Measurements from ENCODE around the gene TMEM238. TPM values are rescaled to one million over a fixed set of nuclear protein-coding genes. Genes with fewer than 3 reads are reported as not detected.

The TMEM238 gene
- total and polyA plus RNA-seq, 4 donors: 0.08 to 0.54 (median 0.47) TPM

DNA sequence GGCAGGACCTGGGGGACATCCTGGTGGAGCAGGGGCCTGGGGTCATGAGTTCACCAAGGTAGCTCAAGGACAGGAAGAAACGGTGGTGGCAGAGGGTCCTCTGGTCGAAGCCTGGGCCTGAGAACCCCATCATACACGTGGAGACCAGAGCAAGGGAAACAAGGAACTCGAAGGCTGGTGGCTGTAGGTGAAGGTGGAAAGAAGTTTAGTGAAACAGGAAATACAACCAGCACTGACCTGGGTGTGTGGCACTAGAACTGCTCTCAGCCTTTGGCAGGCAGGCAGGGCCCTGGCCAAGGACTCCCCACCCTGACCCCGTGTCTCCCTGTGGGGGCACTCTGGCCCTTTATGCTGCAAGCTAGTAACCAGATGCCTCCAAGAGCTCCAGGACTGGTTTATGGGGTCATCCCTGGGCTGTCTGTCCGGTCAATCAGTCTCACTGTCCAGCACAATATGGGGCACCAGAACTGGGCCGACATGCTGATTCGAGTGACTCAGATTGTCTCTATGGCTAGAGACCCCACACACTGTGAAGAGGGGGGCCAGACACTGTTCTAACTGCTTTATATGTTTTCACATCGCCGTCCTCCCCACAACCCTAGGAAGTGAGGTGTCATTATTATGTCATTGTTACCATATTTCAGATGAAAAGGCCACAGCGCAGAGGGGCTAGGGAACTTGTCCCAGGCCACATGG lies 33.3 kb downstream of the TMEM238 start:
- no peaks in the 10 kb centered on the region for H3K9me3 ChIP-seq (ENCODE audit: control insufficient read depth in 4 of 4, low read length in 3 of 4)
- H3K4me1 ChIP-seq (ENCODE audit: control insufficient read depth in 4 of 4, insufficient read depth in 4 of 4, low read length in 3 of 4): peaks cover 0 to 4% (median 1%) of the 10 kb centered on the region in 4 donors
- H3K4me3 ChIP-seq (ENCODE audit: low read depth in 1 of 3, low read length in 3 of 3): no peak overlapping the region
- peaks cover 0 to 2% (median 0%) of the 10 kb centered on the region in 4 donors for H3K36me3 ChIP-seq (ENCODE audit: control insufficient read depth in 4 of 4, insufficient read depth in 3 of 4, low read depth in 1 of 4, low read length in 3 of 4)
- DNase-seq (ENCODE audit: low spot score): no peak
- WGBS: 79% methylated on average over 11 of the region's 11 CpGs
- no peak overlapping the region for H3K9ac ChIP-seq (ENCODE audit: low read depth in 1 of 2, low read length in 2 of 2)
- TF ChIP-seq RXRA (IDR thresholded peaks at IDR 0.05) (no peak), HNF4A (conservative IDR thresholded peaks at IDR 0.05) (no peak), NR2F2 (IDR thresholded peaks at IDR 0.05) (no peak)
- TF ChIP-seq, protein P1, sequence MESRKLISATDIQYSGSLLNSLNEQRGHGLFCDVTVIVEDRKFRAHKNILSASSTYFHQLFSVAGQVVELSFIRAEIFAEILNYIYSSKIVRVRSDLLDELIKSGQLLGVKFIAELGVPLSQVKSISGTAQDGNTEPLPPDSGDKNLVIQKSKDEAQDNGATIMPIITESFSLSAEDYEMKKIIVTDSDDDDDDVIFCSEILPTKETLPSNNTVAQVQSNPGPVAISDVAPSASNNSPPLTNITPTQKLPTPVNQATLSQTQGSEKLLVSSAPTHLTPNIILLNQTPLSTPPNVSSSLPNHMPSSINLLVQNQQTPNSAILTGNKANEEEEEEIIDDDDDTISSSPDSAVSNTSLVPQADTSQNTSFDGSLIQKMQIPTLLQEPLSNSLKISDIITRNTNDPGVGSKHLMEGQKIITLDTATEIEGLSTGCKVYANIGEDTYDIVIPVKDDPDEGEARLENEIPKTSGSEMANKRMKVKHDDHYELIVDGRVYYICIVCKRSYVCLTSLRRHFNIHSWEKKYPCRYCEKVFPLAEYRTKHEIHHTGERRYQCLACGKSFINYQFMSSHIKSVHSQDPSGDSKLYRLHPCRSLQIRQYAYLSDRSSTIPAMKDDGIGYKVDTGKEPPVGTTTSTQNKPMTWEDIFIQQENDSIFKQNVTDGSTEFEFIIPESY (IDR thresholded peaks at IDR 0.05): no peak
- TF ChIP-seq, protein P2, sequence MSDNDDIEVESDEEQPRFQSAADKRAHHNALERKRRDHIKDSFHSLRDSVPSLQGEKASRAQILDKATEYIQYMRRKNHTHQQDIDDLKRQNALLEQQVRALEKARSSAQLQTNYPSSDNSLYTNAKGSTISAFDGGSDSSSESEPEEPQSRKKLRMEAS (IDR thresholded peaks at IDR 0.05): no peak
- H3K27ac ChIP-seq (ENCODE audit: low read depth in 1 of 2, low read length in 2 of 2): no peak overlapping the region
- H3K27me3 ChIP-seq (ENCODE audit: control insufficient read depth in 4 of 4, insufficient read depth in 4 of 4, low read length in 3 of 4): peaks cover 0 to 8% (median 6%) of the 10 kb centered on the region in 4 donors

DNA sequence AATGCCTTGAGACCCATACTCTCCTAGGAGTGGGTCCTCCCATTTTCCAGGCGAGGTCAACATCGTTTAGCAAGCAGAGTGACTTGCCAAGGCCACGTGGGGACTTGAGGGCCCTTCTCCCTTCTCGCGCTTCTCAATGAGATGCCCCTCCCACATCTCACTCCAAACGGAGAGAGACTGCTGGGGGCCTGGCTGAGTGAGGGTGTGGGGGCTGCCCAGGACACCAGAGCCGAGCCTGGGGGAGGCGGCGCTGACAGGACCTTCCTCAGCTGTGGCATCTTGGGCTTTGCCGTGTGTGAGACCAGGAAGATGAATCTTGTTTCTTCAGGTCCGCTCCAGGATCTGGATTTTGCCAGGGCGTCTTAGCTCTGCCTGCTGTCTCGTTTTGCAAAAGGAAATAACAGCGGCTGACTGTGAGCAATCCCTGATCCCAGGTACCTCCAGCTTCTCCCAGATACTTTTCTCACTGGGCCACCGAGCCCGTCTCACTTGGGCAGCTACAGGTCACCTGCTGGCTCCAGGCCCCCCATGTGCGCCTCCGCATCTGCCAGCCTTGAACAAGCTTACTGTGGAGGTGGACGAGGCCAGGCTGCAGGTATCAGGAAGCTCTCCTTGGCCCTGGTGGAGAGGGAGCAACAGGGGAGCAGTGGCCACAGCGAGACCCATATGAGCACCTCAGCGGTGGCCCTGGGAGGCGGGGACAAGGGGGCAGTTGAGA lies 35.6 kb downstream of the TMEM238 start:
- peaks cover 0 to 7% (median 0%) of the 10 kb centered on the region in 4 donors for H3K36me3 ChIP-seq (ENCODE audit: control insufficient read depth in 4 of 4, insufficient read depth in 3 of 4, low read depth in 1 of 4, low read length in 3 of 4)
- H3K27me3 ChIP-seq (ENCODE audit: control insufficient read depth in 4 of 4, insufficient read depth in 4 of 4, low read length in 3 of 4): peaks cover 0 to 6% (median 4%) of the 10 kb centered on the region in 4 donors
- no peak for TF ChIP-seq HNF4G (IDR thresholded peaks at IDR 0.05)
- TF ChIP-seq, protein P3, sequence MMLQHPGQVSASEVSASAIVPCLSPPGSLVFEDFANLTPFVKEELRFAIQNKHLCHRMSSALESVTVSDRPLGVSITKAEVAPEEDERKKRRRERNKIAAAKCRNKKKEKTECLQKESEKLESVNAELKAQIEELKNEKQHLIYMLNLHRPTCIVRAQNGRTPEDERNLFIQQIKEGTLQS (IDR thresholded peaks at IDR 0.05): no peak
- TF ChIP-seq, protein P4, sequence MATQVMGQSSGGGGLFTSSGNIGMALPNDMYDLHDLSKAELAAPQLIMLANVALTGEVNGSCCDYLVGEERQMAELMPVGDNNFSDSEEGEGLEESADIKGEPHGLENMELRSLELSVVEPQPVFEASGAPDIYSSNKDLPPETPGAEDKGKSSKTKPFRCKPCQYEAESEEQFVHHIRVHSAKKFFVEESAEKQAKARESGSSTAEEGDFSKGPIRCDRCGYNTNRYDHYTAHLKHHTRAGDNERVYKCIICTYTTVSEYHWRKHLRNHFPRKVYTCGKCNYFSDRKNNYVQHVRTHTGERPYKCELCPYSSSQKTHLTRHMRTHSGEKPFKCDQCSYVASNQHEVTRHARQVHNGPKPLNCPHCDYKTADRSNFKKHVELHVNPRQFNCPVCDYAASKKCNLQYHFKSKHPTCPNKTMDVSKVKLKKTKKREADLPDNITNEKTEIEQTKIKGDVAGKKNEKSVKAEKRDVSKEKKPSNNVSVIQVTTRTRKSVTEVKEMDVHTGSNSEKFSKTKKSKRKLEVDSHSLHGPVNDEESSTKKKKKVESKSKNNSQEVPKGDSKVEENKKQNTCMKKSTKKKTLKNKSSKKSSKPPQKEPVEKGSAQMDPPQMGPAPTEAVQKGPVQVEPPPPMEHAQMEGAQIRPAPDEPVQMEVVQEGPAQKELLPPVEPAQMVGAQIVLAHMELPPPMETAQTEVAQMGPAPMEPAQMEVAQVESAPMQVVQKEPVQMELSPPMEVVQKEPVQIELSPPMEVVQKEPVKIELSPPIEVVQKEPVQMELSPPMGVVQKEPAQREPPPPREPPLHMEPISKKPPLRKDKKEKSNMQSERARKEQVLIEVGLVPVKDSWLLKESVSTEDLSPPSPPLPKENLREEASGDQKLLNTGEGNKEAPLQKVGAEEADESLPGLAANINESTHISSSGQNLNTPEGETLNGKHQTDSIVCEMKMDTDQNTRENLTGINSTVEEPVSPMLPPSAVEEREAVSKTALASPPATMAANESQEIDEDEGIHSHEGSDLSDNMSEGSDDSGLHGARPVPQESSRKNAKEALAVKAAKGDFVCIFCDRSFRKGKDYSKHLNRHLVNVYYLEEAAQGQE (IDR thresholded peaks at IDR 0.05): no peak
- H3K4me1 ChIP-seq (ENCODE audit: control insufficient read depth in 4 of 4, insufficient read depth in 4 of 4, low read length in 3 of 4): peaks cover 0 to 1% (median 0%) of the 10 kb centered on the region in 4 donors
- H3K9ac ChIP-seq (ENCODE audit: low read depth in 1 of 2, low read length in 2 of 2): no peak overlapping the region
- H3K4me3 ChIP-seq (ENCODE audit: low read depth in 1 of 3, low read length in 3 of 3): no peak overlapping the region
- DNase-seq (ENCODE audit: low spot score): no peak
- 87% methylated on average over 22 of the region's 22 CpGs for WGBS
- no peak overlapping the region for H3K27ac ChIP-seq (ENCODE audit: low read depth in 1 of 2, low read length in 2 of 2)
- no peaks in the 10 kb centered on the region for H3K9me3 ChIP-seq (ENCODE audit: control insufficient read depth in 4 of 4, low read length in 3 of 4)
